ENCODE data around the gene SCN8A.
A peak's percentile ranks its signal among the peaks of the same experiment; 100 is the strongest.
"Not testable (repeated sequence)": the region's sequence is repeated elsewhere in the genome, so short reads cannot be mapped to it uniquely, and the experiment has no call there.

Gene SCN8A

DNA sequence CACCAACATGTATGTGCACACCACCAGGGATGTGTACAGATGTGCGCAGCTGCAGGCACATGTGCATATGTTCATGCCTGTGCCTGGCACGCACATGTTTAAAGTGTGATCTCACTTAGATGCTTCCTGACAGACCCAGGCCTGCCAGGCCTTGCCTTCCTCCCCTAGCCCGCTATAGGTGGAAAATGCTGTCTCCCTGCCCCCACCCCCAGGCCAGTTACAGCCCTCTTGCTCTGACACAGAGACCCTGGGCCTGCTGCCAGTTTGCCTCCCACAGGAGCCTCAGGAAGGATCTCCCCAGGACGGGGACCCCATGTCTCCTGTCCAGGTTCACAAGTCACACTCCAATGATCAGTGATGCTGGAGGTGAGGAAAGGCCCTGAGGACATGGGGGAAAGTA lies 235.8 kb downstream of the SCN8A start:
- no peak for DNase-seq (ENCODE audit: low read depth)
- no peak overlapping the region for H3K4me3 ChIP-seq (ENCODE audit: low read depth, low read length)
- TF ChIP-seq, protein P1, sequence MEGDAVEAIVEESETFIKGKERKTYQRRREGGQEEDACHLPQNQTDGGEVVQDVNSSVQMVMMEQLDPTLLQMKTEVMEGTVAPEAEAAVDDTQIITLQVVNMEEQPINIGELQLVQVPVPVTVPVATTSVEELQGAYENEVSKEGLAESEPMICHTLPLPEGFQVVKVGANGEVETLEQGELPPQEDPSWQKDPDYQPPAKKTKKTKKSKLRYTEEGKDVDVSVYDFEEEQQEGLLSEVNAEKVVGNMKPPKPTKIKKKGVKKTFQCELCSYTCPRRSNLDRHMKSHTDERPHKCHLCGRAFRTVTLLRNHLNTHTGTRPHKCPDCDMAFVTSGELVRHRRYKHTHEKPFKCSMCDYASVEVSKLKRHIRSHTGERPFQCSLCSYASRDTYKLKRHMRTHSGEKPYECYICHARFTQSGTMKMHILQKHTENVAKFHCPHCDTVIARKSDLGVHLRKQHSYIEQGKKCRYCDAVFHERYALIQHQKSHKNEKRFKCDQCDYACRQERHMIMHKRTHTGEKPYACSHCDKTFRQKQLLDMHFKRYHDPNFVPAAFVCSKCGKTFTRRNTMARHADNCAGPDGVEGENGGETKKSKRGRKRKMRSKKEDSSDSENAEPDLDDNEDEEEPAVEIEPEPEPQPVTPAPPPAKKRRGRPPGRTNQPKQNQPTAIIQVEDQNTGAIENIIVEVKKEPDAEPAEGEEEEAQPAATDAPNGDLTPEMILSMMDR (conservative IDR thresholded peaks at IDR 0.05; ENCODE audit: low read depth, low read length) = no peak

DNA sequence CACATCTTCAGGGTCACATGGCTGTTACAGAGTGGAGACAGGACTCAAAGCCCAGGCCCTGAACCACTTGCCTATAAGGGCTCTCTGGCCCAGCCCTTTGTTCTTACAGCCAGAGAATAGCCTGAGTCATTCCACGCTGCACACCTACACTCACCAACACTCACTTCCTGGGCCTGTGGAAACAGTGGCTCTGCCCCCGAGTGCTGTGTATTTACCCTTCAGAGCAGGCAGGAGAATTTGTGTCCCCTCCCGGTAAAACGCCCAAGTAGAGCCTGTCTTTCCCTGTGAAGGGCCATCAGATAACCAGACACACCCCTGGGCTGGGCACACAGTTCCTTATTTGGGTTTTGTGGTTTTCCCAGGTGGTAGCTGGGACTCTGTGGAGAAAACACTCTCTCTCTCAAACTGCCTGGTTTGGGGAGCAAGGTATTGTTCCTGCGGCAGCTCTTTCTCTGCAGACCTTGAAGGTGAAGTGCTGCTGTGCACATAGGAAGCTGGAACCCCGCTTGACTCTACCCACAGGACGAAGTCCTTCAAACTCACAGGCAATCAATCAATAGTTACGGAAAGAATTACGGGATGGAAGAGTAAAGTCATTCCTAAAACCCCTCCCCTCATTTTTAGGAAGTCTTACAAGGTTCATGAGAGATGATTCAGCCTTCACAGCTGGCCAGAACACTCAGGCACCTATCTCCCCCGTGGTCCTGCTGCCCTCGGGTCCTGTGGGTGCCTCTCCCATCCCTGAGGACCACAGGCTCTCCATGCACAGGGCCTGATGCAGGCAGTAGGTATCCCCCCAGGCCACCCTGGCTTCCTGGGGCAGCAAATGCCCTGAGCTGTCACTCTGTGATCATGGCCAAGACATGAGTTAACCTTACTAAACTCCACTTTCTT lies 237.1 kb downstream of the SCN8A start:
- peak; percentile 31 for DNase-seq (ENCODE audit: low read depth)
- no peak overlapping the region for H3K4me3 ChIP-seq (ENCODE audit: low read depth, low read length)
- TF ChIP-seq, protein P1 (conservative IDR thresholded peaks at IDR 0.05; ENCODE audit: low read depth, low read length) = no peak

- TF ChIP-seq, protein P1 (conservative IDR thresholded peaks at IDR 0.05; ENCODE audit: low read depth, low read length) = no peak
- no peak overlapping the region for H3K4me3 ChIP-seq (ENCODE audit: low read depth, low read length)
- no peak for DNase-seq (ENCODE audit: low read depth)
Measured at GRCh38 chr12:51829011-51829481, 238.0 kb downstream of the SCN8A start.

- no peak for DNase-seq (ENCODE audit: low read depth)
- TF ChIP-seq, protein P1 (conservative IDR thresholded peaks at IDR 0.05; ENCODE audit: low read depth, low read length) = no peak
- no peak overlapping the region for H3K4me3 ChIP-seq (ENCODE audit: low read depth, low read length)
Measured at GRCh38 chr12:51829641-51830040, 238.6 kb downstream of the SCN8A start.

DNA sequence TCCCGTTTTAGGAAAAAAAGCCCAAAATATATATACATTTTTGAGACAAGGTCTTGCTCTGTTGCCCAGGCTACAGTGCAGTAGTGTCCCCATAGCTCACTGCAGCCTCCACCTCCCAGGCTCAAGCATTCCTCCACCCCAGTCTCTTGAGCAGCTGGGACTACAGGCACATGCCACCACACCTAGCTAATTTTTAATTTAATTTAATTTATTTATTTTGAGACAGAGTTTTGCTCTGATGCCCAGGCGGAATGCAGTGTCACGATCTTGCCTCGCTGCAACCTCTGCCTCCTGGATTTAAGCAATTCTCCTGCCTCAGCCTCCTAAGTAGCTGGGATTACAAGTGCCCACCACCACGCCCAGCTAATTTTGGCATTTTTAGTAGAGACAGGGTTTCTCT lies 240.8 kb downstream of the SCN8A start:
- H3K4me3 ChIP-seq (ENCODE audit: low read depth, low read length); DNase-seq (ENCODE audit: low read depth): not testable (repeated sequence)

DNA sequence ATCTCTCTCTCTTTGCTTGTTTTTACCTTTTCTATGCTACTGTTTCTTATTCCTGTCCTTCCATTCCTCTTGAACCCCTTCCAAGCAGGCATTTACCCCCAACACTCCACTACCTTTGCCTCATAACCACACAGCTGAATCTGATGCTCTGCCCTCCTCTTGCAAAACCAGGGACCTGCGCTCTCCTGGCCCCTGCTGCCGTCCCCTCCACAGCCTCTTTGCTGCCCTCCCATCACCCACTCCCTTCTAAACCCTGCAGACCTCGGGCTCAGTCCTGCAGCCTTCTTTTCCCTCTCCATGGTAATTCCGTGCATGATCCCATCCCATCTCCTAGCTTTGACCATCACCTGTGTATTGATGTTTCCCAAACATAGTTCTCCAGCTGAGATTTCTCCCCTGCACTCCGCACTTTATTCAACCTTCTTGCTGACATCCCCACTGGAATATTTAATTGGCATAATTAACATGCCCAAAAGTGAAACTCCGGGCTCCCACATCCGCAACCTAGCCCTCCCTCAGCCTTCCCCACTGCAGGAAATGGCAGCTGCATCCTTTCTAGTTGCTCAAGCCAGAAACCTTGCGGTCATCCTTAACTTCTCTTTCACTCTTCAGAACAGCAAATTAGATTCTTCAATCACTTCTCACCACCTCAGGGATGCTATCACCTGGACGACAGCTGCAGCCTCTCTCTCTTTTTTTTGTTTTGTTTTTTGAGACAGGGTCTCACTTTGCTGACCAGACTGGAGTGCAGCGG lies 241.5 kb downstream of the SCN8A start:
- no peak overlapping the region for H3K4me3 ChIP-seq (ENCODE audit: low read depth, low read length)
- DNase-seq (ENCODE audit: low read depth) = no peak

More for the DNA sequence above, 241.5 kb downstream of the SCN8A start:
- TF ChIP-seq, protein P1 (conservative IDR thresholded peaks at IDR 0.05; ENCODE audit: low read depth, low read length) = no peak

Data from choroid plexus epithelial cell (primary cell).